Endothelial cell of umbilical vein (primary cell): ENCODE data around the gene DPYD. TPM values are rescaled to one million over a fixed set of nuclear protein-coding genes. Genes with fewer than 3 reads are reported as not detected.
A peak's percentile ranks its signal among the peaks of the same experiment; 100 is the strongest.

Experiments
- BruUV-seq: library from RNA; stranded (reverse); fragments of 400-500 nt; replicated peaks from 2 replicates; lab custom pipeline; 2021; lab: Mats Ljungman, UMichigan
- CTCF ChIA-PET: fragments of 300-600, 350-600 bp; sonication (Branson Sonifier 250); formaldehyde crosslinking; loops from one replicate; lab custom pipeline; 2021; ENCODE audit warnings: antibody characterized with exemption, inconsistent platforms; lab: Charles Lee
- POLR2A ChIA-PET: fragments of 300-600, 350-600 bp; sonication (Branson Sonifier 250); formaldehyde crosslinking; loops from one replicate; lab custom pipeline; 2021; ENCODE audit warnings: antibody characterized with exemption, inconsistent platforms; lab: Charles Lee
- DNase-seq: peaks from one replicate; pipeline ENCODE4 v3.0.0-alpha.2; 2011; ENCODE audit warnings: low read depth, low spot score
- FAIRE-seq: peaks from 2 replicates; lab custom pipeline; 2011; peaks lifted over from hg19 to GRCh38; lab: Jason Lieb, UNC
- H2AFZ ChIP-seq: 2 replicates; pipeline ENCODE4 v1.6.0; 2012; ENCODE audit warnings: low read depth, low read length, control low read depth, inconsistent platforms
- H3K27ac ChIP-seq: 2 replicates; pipeline ENCODE4 v1.5.1; 2011; ENCODE audit warnings: low read depth, mild to moderate bottlenecking, control low read depth, low read length, moderate library complexity; ENCODE audit not compliant: insufficient read depth
- H3K27me3 ChIP-seq, 2 experiments: 2 replicates each; pipeline versions ENCODE4 v1.6.0 to v1.6.1; 2011; ENCODE audit warnings: low read length in 2 of 2, mixed read lengths in 1 of 2; ENCODE audit not compliant: control insufficient read depth in 2 of 2, insufficient read depth in 2 of 2
- H3K36me3 ChIP-seq, 2 experiments: 2 replicates in 1 of 2; 3 replicates in 1 of 2; pipeline ENCODE4 v1.5.1; 2011; ENCODE audit warnings: low read length in 2 of 2, mild to moderate bottlenecking in 1 of 2, moderate library complexity in 1 of 2; ENCODE audit not compliant: control insufficient read depth in 2 of 2, insufficient read depth in 2 of 2; ENCODE audit errors: extremely low read depth in 1 of 2
- H3K4me1 ChIP-seq: 3 replicates; pipeline ENCODE4 v1.5.1; 2011; ENCODE audit warnings: mild to moderate bottlenecking, low read length; ENCODE audit not compliant: control insufficient read depth, insufficient read depth; ENCODE audit errors: extremely low read depth
- H3K4me2 ChIP-seq: 2 replicates; pipeline ENCODE4 v1.6.1; 2011; ENCODE audit warnings: low read length, control low read depth, mixed read lengths; ENCODE audit not compliant: insufficient read depth
- H3K4me3 ChIP-seq, 3 experiments: fragments of 200-600 bp in 1 of 3; sonication (generic), shearing (Covaris generic) in 1 of 3; replicated peaks in 1 of 3; 2 replicates each; pipeline ENCODE4 v1.5.1; 2011 to 2016; ENCODE audit warnings: control low read depth in 3 of 3, low read length in 3 of 3, mild to moderate bottlenecking in 2 of 3, inconsistent platforms in 1 of 3, low read depth in 1 of 3, moderate library complexity in 1 of 3; ENCODE audit not compliant: insufficient read depth in 1 of 3
- H3K79me2 ChIP-seq: 2 replicates; pipeline ENCODE4 v1.6.0; 2012; ENCODE audit warnings: low read length, inconsistent platforms; ENCODE audit not compliant: control insufficient read depth, insufficient read depth
- H3K9ac ChIP-seq: replicated peaks from 2 replicates; pipeline ENCODE3; 2011; ENCODE audit warnings: low read length, control low read depth; ENCODE audit not compliant: insufficient read depth; ENCODE audit errors: extremely low read depth
- H3K9me1 ChIP-seq: replicated peaks from 3 replicates; pipeline ENCODE4 v1.6.0; 2011; ENCODE audit warnings: mild to moderate bottlenecking, low read length; ENCODE audit not compliant: control insufficient read depth, insufficient read depth; ENCODE audit errors: extremely low read depth
- H3K9me3 ChIP-seq: replicated peaks from 2 replicates; pipeline ENCODE4 v1.5.1; 2012; ENCODE audit warnings: low read length, inconsistent platforms; ENCODE audit not compliant: control insufficient read depth, insufficient read depth
- H4K20me1 ChIP-seq: replicated peaks from 2 replicates; pipeline ENCODE3; 2011; ENCODE audit warnings: mild to moderate bottlenecking, low read length; ENCODE audit not compliant: control insufficient read depth, insufficient read depth; ENCODE audit errors: extremely low read depth
- CTCF ChIP-seq, 2 donors: IDR thresholded peaks; 1 replicate in 1 of 2; 2 replicates in 1 of 2; pipeline ENCODE4 v1.5.1; 2011; ENCODE audit warnings: low read length in 2 of 2, mild to moderate bottlenecking in 2 of 2, moderate library complexity in 2 of 2, control low read depth in 1 of 2, inconsistent platforms in 1 of 2, low read depth in 1 of 2; ENCODE audit not compliant: insufficient read depth in 1 of 2; ENCODE audit errors: extremely low read depth in 1 of 2
- EZH2 ChIP-seq: IDR thresholded peaks from 2 replicates; pipeline ENCODE4 v1.6.1; 2012; ENCODE audit warnings: borderline replicate concordance, low read depth, mild to moderate bottlenecking, moderate library complexity, low read length, inconsistent platforms; ENCODE audit not compliant: severe bottlenecking
- FOS ChIP-seq: IDR thresholded peaks from 2 replicates; pipeline ENCODE4 v1.6.1; 2011; ENCODE audit warnings: mild to moderate bottlenecking, low read length, moderate library complexity, borderline replicate concordance; ENCODE audit not compliant: insufficient read depth
- GATA2 ChIP-seq: IDR thresholded peaks from 2 replicates; pipeline ENCODE4 v1.7.0; 2011; ENCODE audit warnings: low read depth, mild to moderate bottlenecking, moderate library complexity, mixed read lengths, low read length; ENCODE audit not compliant: insufficient read length, insufficient read depth
- JUN ChIP-seq: IDR thresholded peaks from 2 replicates; pipeline ENCODE4 v1.6.1; 2011; ENCODE audit warnings: borderline replicate concordance, low read depth; ENCODE audit not compliant: insufficient read length, insufficient read depth
- MAX ChIP-seq: IDR thresholded peaks from 2 replicates; pipeline ENCODE4 v1.6.1; 2011; ENCODE audit not compliant: insufficient read depth, insufficient read length
- MYC ChIP-seq: IDR thresholded peaks from one replicate; pipeline ENCODE4 v1.6.1; 2011; ENCODE audit warnings: mild to moderate bottlenecking, low read depth, low read length
- POLR2A ChIP-seq: IDR thresholded peaks from 2 replicates; pipeline ENCODE4 v1.6.1; 2012; ENCODE audit warnings: low read depth, mild to moderate bottlenecking, control low read depth, low read length
- POLR2AphosphoS5 ChIP-seq: IDR thresholded peaks from 2 replicates; pipeline ENCODE4 v1.6.1; 2012; ENCODE audit warnings: low read depth, mild to moderate bottlenecking, control low read depth, low read length, moderate library complexity; ENCODE audit not compliant: insufficient read depth
- dilution Hi-C: fragments of 300-500 bp; cut with MboI; formaldehyde crosslinking; loops from one replicate; pipeline ENCODE4 v1.15.0; 2019; ENCODE audit warnings: low sequenced_read_pairs; ENCODE audit not compliant: extremely low pct_ligation_motif_present
- intact Hi-C: fragments of 100-400 bp; cut with micrococcal nuclease; formaldehyde crosslinking; loops from one replicate; pipeline ENCODE4 v1.10.0; 2022
- polyA plus RNA-seq, 4 experiments: library from polyadenylated mRNA; depleted of rRNA in 3 of 4; stranded (reverse) in 3 of 4; unstranded in 1 of 4; fragments of >200 nt; gene quantifications; 2 replicates each; pipeline versions ENCODE4 v1.2.1 to v1.2.3, GENCODE V29; 2011 to 2012; ENCODE audit warnings: missing spikeins in 1 of 4
- total RNA-seq: library from RNA; stranded (reverse); gene quantifications from 2 replicates; pipeline ENCODE4 v1.2.3, GENCODE V29; 2021

Gene DPYD
- total and polyA plus RNA-seq, 2 donors (not counting 3 experiments of a cell fraction or from before 2014, with no cell fraction given), result 4.6 to 15.1 TPM

GRCh38 chr1:97392701-97393100 lies 528.1 kb downstream of the DPYD start:
- no peak overlapping the region for H2AFZ ChIP-seq
- dilution Hi-C loops (no loop called here), intact Hi-C loops (no loop called here)
- POLR2A ChIA-PET, result no interaction called here
- H4K20me1 ChIP-seq, result no peaks in the 10 kb centered on the region
- H3K4me3 ChIP-seq, result no peak overlapping the region
- no peak for TF ChIP-seq POLR2A
- peak; percentile 39 for TF ChIP-seq GATA2
- H3K9me1 ChIP-seq, result peaks cover 3% of the 10 kb centered on the region
- H3K27me3 ChIP-seq, result no peaks in the 10 kb centered on the region
- H3K4me2 ChIP-seq, result peak overlapping the region; percentile 12
- no peaks in the 10 kb centered on the region for H3K9me3 ChIP-seq
- CTCF ChIA-PET, result no interaction called here
- FAIRE-seq (peak; percentile 28), DNase-seq (peak; percentile 51)
- no peak overlapping the region for H3K27ac ChIP-seq
- H3K36me3 ChIP-seq, result no peaks in the 10 kb centered on the region
- peaks cover 13% of the 10 kb centered on the region for H3K4me1 ChIP-seq
- no peak overlapping the region for H3K9ac ChIP-seq
- no peaks in the 10 kb centered on the region for H3K79me2 ChIP-seq
- BruUV-seq, result no TSS peak

GRCh38 chr1:97385536-97386277 lies 535.1 kb downstream of the DPYD start:
- intact Hi-C loops (no loop called here), dilution Hi-C loops (no loop called here)
- no peak for DNase-seq
- H4K20me1 ChIP-seq, result no peaks in the 10 kb centered on the region
- H3K4me3 ChIP-seq, result no peak overlapping the region
- FAIRE-seq, result no peak
- H3K36me3 ChIP-seq, result no peaks in the 10 kb centered on the region
- no peaks in the 10 kb centered on the region for H3K27me3 ChIP-seq
- no peak overlapping the region for H3K4me2 ChIP-seq
- H3K4me1 ChIP-seq, result peaks cover 13% of the 10 kb centered on the region
- no TSS peak for BruUV-seq
- no peak overlapping the region for H2AFZ ChIP-seq
- POLR2A ChIA-PET, result no interaction called here
- no peak overlapping the region for H3K27ac ChIP-seq
- H3K9me1 ChIP-seq, result no peaks in the 10 kb centered on the region
- H3K9ac ChIP-seq, result no peak overlapping the region
- TF ChIP-seq FOS (no peak), JUN (no peak), POLR2AphosphoS5 (no peak), GATA2 (no peak), EZH2 (no peak), CTCF (IDR thresholded peaks at IDR 0.05; ENCODE audit: extremely low read depth in 1 of 2, insufficient read depth in 1 of 2, low read depth in 1 of 2, low read length in 2 of 2) (no peak), MAX (no peak), POLR2A (no peak), MYC (no peak)
- H3K9me3 ChIP-seq, result no peaks in the 10 kb centered on the region
- no peaks in the 10 kb centered on the region for H3K79me2 ChIP-seq
- CTCF ChIA-PET, result interaction anchor here (0.9 to 1.0 kb wide), 3 partner anchors 20 to 142 kb away, joined by 3 read pairs; no protein-coding TSS in a partner anchor
